SK-N-SH (cell line): ENCODE measurements around the gene CBX8. TPM values are rescaled to one million over a fixed set of nuclear protein-coding genes. Genes with fewer than 3 reads are reported as not detected.

Experiments
- CTCF ChIA-PET: fragments of 300-600, 350-600 bp; formaldehyde crosslinking; extraction: SDS; loops from one replicate; lab custom pipeline; 2021; lab: Yijun Ruan, JAX
- POLR2A ChIA-PET: fragments of 350-600 bp; sonication (Branson Sonifier 250); formaldehyde crosslinking; extraction: SDS; loops from one replicate; lab custom pipeline; 2020; ENCODE audit warnings: antibody characterized with exemption, inconsistent platforms; lab: Yijun Ruan, JAX
- DNase-seq: peaks from one replicate; pipeline ENCODE4 v3.0.0; 2012
- H2AFZ ChIP-seq: fragments of 200-600 bp; sonication (generic); 2 replicates; pipeline ENCODE4 v1.8.1; 2016; ENCODE audit warnings: antibody characterized with exemption, mild to moderate bottlenecking, low read depth
- H3F3A ChIP-seq: fragments of 200-600 bp; sonication (generic); replicated peaks from 2 replicates; pipeline ENCODE3; 2016; ENCODE audit warnings: antibody characterized with exemption, mild to moderate bottlenecking; ENCODE audit not compliant: insufficient read depth
- H3K27ac ChIP-seq, 2 experiments: fragments of 200-500 bp in 1 of 2; fragments of 200-600 bp in 1 of 2; sonication (Bioruptor generic) in 1 of 2; sonication (generic), shearing (Covaris generic) in 1 of 2; 2 replicates each; pipeline versions ENCODE4 v1.5.1 to v1.6.1; 2014 to 2016; ENCODE audit warnings: low read depth in 2 of 2, inconsistent platforms in 1 of 2, low read length in 1 of 2, mild to moderate bottlenecking in 1 of 2, mixed read lengths in 1 of 2
- H3K27me3 ChIP-seq: fragments of 200-600 bp; sonication (generic), shearing (Covaris generic); 2 replicates; pipeline ENCODE4 v1.6.1; 2016; ENCODE audit warnings: mixed run types; ENCODE audit not compliant: insufficient read depth
- H3K36me3 ChIP-seq, 2 experiments: fragments of 200-500 bp in 1 of 2; fragments of 200-600 bp in 1 of 2; sonication (Bioruptor generic) in 1 of 2; sonication (generic) in 1 of 2; replicated peaks in 1 of 2; 2 replicates each; pipeline versions ENCODE3 to v1.5.1; 2014 to 2016; ENCODE audit warnings: low read length in 1 of 2, mild to moderate bottlenecking in 1 of 2; ENCODE audit not compliant: insufficient read depth in 2 of 2, control insufficient read depth in 1 of 2
- H3K4me1 ChIP-seq, 2 experiments: fragments of 200-500 bp in 1 of 2; fragments of 200-600 bp in 1 of 2; sonication (Bioruptor generic) in 1 of 2; sonication (generic), shearing (Covaris generic) in 1 of 2; 2 replicates each; pipeline versions ENCODE4 v1.5.1 to v1.6.1; 2014 to 2016; ENCODE audit warnings: low read depth in 1 of 2, low read length in 1 of 2, mixed run types in 1 of 2; ENCODE audit not compliant: insufficient read depth in 2 of 2, control insufficient read depth in 1 of 2
- H3K4me2 ChIP-seq: fragments of 200-600 bp; sonication (generic), shearing (Covaris generic); 2 replicates; pipeline ENCODE4 v1.6.1; 2017; ENCODE audit warnings: mixed run types
- H3K4me3 ChIP-seq, 2 experiments: fragments of 200-500 bp in 1 of 2; fragments of 200-600 bp in 1 of 2; sonication (Bioruptor generic) in 1 of 2; sonication (generic), shearing (Covaris generic) in 1 of 2; 2 replicates each; pipeline versions ENCODE4 v1.5.1 to v1.8.1; 2014 to 2016; ENCODE audit warnings: low read depth in 2 of 2, inconsistent platforms in 1 of 2, low read length in 1 of 2, mild to moderate bottlenecking in 1 of 2, mixed read lengths in 1 of 2, moderate library complexity in 1 of 2
- H3K79me2 ChIP-seq: fragments of 200-600 bp; sonication (generic); 2 replicates; pipeline ENCODE4 v1.8.1; 2017; ENCODE audit warnings: mild to moderate bottlenecking; ENCODE audit not compliant: insufficient read depth
- H3K9ac ChIP-seq: fragments of 200-600 bp; sonication (generic); 2 replicates; pipeline ENCODE4 v1.6.1; 2017; ENCODE audit warnings: mixed run types
- H3K9me2 ChIP-seq: fragments of 200-600 bp; sonication (generic); 2 replicates; pipeline ENCODE4 v1.6.1; 2017; ENCODE audit warnings: mixed run types
- H3K9me3 ChIP-seq: fragments of 200-600 bp; sonication (generic); 2 replicates; pipeline ENCODE4 v1.6.1; 2017; ENCODE audit warnings: mixed run types, mild to moderate bottlenecking, moderate library complexity
- H4K20me1 ChIP-seq: fragments of 200-600 bp; sonication (generic); 2 replicates; pipeline ENCODE4 v1.6.1; 2017; ENCODE audit warnings: mild to moderate bottlenecking, mixed run types; ENCODE audit not compliant: insufficient read depth
- EP300 ChIP-seq, 2 experiments: IDR thresholded peaks; 2 replicates each; pipeline versions ENCODE4 v1.4.0 to v1.6.1; 2012; ENCODE audit warnings: borderline replicate concordance in 1 of 2, low read depth in 1 of 2, low read length in 1 of 2
- EZH2phosphoT487 ChIP-seq: fragments of 200-600 bp; sonication (generic); IDR thresholded peaks from 2 replicates; pipeline ENCODE4 v1.6.1; 2017; ENCODE audit warnings: low read depth, mixed run types, mild to moderate bottlenecking, antibody characterized with exemption, moderate library complexity, borderline replicate concordance
- FOSL2 ChIP-seq: IDR thresholded peaks from 2 replicates; pipeline ENCODE4 v1.4.0; 2012; ENCODE audit warnings: low read depth, mild to moderate bottlenecking, moderate library complexity, borderline replicate concordance
- FOXM1 ChIP-seq: IDR thresholded peaks from 2 replicates; pipeline ENCODE4 v1.4.0; 2012; ENCODE audit warnings: low read depth, mild to moderate bottlenecking
- GABPA ChIP-seq: IDR thresholded peaks from 2 replicates; pipeline ENCODE4 v1.4.0; 2012; ENCODE audit warnings: low read depth, mild to moderate bottlenecking
- GATA2 ChIP-seq: sonication (generic); formaldehyde crosslinking; IDR thresholded peaks from 2 replicates; pipeline ENCODE4 v1.5.0; 2020; ENCODE audit warnings: mild to moderate bottlenecking, missing genetic modification reagents
- MXI1 ChIP-seq: IDR thresholded peaks from 2 replicates; pipeline ENCODE4 v1.6.1; 2012; ENCODE audit warnings: mild to moderate bottlenecking, low read depth, low read length, improper control_type of control experiment
- NRF1 ChIP-seq: IDR thresholded peaks from 2 replicates; pipeline ENCODE4 v1.6.1; 2012; ENCODE audit warnings: low read depth, mild to moderate bottlenecking, low read length
- POLR2AphosphoS5 ChIP-seq: IDR thresholded peaks from 2 replicates; pipeline ENCODE4 v1.6.1; 2012; ENCODE audit warnings: low read depth, low read length
- RFX5 ChIP-seq: IDR thresholded peaks from 2 replicates; pipeline ENCODE4 v1.6.1; 2012; ENCODE audit warnings: mild to moderate bottlenecking, improper control_type of control experiment, low read length
- RXRA ChIP-seq: IDR thresholded peaks from 2 replicates; pipeline ENCODE4 v1.4.0; 2012; ENCODE audit warnings: low read depth, mild to moderate bottlenecking, borderline replicate concordance
- SMC3 ChIP-seq: IDR thresholded peaks from 2 replicates; pipeline ENCODE4 v1.6.1; 2012; ENCODE audit warnings: low read depth, low read length, improper control_type of control experiment
- TCF12 ChIP-seq: IDR thresholded peaks from 2 replicates; pipeline ENCODE4 v1.4.0; 2012
- TEAD4 ChIP-seq: IDR thresholded peaks from 2 replicates; pipeline ENCODE4 v1.4.0; 2012; ENCODE audit warnings: mild to moderate bottlenecking, borderline replicate concordance; ENCODE audit not compliant: insufficient read depth
- WGBS: methylation state at CpG from one replicate; pipeline ENCODE4 v1.1.6; 2017; ENCODE audit warnings: low lambda C conversion rate; 5-methylcytosine and 5-hydroxymethylcytosine counted together
- polyA plus RNA-seq, 3 experiments: library from polyadenylated mRNA; depleted of rRNA; stranded (reverse); fragments of >200 nt; gene quantifications; 2 replicates each; pipeline ENCODE4 v1.2.3, GENCODE V29; 2012
- TF ChIP-seq, protein P1 (sequence below): IDR thresholded peaks from 2 replicates; pipeline ENCODE4 v1.4.0; 2012; ENCODE audit warnings: low read depth, borderline replicate concordance
- TF ChIP-seq, protein P2 (sequence below): IDR thresholded peaks from 2 replicates; pipeline ENCODE4 v1.4.0; 2012; ENCODE audit warnings: low read depth, borderline replicate concordance
- TF ChIP-seq, protein P3 (sequence below): IDR thresholded peaks from 2 replicates; pipeline ENCODE4 v1.6.1; 2012; ENCODE audit warnings: mild to moderate bottlenecking, low read depth, low read length, moderate library complexity

Gene CBX8
- polyA plus RNA-seq, 1 of the 3 experiments (the other 2 are of a cell fraction): 2.9 TPM

DNA sequence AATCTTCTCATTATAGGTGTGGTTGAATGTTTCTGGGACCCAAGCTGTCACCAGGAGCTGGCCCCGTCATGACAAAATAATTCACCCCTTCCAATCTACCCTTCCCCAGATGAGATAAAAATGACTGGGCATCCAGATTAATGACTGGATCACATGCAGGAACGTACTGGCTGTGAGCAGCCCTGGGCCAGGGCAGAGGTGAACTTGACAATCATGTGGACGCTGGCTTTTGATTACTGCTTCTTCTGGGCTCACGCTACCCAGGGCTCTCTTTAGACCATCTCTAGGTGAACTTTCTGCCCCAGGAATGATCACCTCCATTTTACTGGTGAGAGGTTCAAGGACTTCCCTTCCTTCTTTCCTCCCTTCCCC, 24.1 kb upstream of the CBX8 start (continued):
- TF ChIP-seq SMC3 (no peak), EP300 (IDR thresholded peaks at IDR 0.05; ENCODE audit: borderline replicate concordance in 1 of 2, low read depth in 1 of 2, low read length in 1 of 2) (no peak), GABPA (no peak), GATA2 (CRISPR knock-in tag) (no peak), NRF1 (no peak), FOSL2 (no peak)
- TF ChIP-seq, protein P1, sequence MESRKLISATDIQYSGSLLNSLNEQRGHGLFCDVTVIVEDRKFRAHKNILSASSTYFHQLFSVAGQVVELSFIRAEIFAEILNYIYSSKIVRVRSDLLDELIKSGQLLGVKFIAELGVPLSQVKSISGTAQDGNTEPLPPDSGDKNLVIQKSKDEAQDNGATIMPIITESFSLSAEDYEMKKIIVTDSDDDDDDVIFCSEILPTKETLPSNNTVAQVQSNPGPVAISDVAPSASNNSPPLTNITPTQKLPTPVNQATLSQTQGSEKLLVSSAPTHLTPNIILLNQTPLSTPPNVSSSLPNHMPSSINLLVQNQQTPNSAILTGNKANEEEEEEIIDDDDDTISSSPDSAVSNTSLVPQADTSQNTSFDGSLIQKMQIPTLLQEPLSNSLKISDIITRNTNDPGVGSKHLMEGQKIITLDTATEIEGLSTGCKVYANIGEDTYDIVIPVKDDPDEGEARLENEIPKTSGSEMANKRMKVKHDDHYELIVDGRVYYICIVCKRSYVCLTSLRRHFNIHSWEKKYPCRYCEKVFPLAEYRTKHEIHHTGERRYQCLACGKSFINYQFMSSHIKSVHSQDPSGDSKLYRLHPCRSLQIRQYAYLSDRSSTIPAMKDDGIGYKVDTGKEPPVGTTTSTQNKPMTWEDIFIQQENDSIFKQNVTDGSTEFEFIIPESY: no peak

DNA sequence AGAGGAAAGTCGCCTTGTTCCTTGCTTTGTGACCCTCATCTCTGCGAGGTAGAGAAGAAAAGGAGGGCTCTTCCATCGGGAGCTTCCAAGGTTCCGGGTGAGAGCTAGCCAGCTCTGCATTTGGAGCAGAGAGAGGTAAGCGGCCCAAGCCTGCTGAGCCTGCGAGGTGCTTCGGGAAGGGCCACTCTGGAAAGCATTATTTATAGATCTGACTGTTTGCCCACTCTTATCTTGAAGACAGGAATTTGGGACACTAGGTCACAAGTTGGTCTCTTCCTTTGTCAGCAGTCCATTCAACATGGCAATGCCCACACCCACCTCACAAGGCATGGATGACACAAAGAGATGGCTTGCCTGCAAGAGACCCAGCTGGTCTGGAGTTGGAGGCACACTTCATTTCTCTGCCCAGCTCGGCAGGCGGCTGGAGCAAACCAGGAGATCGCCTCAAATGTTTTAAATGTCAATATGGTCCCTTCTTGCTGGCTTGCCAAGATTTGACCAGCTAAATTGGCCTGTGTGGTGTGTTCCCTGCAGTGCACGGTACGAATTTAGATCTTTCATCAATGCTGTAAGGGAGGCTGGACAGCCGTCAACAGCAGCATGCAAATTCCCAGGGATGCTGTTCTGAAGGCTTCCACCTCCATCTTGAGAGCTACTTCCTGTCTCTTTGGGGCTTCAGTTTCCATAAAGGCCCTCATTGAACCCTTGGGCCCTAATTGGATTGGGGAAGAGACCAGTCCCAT, 22.8 kb upstream of the CBX8 start:
- Histone ChIP-seq H3K4me1 (no peaks in the 10 kb centered on the region), H3K9ac (no peak overlapping the region), H3K9me3 (no peaks in the 10 kb centered on the region), H3K4me3 (no peak overlapping the region), H3K9me2 (no peaks in the 10 kb centered on the region), H2AFZ (no peak overlapping the region), H3K79me2 (no peaks in the 10 kb centered on the region), H3K27ac (no peak overlapping the region), H3K4me2 (no peak overlapping the region), H3K27me3 (no peaks in the 10 kb centered on the region), H3F3A (no peaks in the 10 kb centered on the region), H4K20me1 (no peaks in the 10 kb centered on the region), H3K36me3 (no peaks in the 10 kb centered on the region)
- TF ChIP-seq TEAD4 (no peak), RXRA (no peak), FOXM1 (no peak), POLR2AphosphoS5 (no peak), TCF12 (no peak), EZH2phosphoT487 (no peak), RFX5 (no peak), MXI1 (no peak)
- TF ChIP-seq, protein P1: no peak
- TF ChIP-seq, protein P2, sequence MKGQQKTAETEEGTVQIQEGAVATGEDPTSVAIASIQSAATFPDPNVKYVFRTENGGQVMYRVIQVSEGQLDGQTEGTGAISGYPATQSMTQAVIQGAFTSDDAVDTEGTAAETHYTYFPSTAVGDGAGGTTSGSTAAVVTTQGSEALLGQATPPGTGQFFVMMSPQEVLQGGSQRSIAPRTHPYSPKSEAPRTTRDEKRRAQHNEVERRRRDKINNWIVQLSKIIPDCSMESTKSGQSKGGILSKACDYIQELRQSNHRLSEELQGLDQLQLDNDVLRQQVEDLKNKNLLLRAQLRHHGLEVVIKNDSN: no peak
- TF ChIP-seq, protein P3, sequence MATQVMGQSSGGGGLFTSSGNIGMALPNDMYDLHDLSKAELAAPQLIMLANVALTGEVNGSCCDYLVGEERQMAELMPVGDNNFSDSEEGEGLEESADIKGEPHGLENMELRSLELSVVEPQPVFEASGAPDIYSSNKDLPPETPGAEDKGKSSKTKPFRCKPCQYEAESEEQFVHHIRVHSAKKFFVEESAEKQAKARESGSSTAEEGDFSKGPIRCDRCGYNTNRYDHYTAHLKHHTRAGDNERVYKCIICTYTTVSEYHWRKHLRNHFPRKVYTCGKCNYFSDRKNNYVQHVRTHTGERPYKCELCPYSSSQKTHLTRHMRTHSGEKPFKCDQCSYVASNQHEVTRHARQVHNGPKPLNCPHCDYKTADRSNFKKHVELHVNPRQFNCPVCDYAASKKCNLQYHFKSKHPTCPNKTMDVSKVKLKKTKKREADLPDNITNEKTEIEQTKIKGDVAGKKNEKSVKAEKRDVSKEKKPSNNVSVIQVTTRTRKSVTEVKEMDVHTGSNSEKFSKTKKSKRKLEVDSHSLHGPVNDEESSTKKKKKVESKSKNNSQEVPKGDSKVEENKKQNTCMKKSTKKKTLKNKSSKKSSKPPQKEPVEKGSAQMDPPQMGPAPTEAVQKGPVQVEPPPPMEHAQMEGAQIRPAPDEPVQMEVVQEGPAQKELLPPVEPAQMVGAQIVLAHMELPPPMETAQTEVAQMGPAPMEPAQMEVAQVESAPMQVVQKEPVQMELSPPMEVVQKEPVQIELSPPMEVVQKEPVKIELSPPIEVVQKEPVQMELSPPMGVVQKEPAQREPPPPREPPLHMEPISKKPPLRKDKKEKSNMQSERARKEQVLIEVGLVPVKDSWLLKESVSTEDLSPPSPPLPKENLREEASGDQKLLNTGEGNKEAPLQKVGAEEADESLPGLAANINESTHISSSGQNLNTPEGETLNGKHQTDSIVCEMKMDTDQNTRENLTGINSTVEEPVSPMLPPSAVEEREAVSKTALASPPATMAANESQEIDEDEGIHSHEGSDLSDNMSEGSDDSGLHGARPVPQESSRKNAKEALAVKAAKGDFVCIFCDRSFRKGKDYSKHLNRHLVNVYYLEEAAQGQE: no peak
- POLR2A ChIA-PET: interaction anchor here (2.1 kb wide), 1 partner anchor 11 kb away, joined by 7 read pairs; no protein-coding TSS in a partner anchor
- WGBS: 84% methylated on average over 13 of the region's 13 CpGs
- DNase-seq: no peak
- CTCF ChIA-PET: interaction anchor here (0.8 to 5.5 kb wide), 9 partner anchors 8 to 186 kb away, joined by 3 to 43 read pairs (median 4); no protein-coding TSS in a partner anchor
